Measurements from ENCODE around the gene IGF2.

DNA sequence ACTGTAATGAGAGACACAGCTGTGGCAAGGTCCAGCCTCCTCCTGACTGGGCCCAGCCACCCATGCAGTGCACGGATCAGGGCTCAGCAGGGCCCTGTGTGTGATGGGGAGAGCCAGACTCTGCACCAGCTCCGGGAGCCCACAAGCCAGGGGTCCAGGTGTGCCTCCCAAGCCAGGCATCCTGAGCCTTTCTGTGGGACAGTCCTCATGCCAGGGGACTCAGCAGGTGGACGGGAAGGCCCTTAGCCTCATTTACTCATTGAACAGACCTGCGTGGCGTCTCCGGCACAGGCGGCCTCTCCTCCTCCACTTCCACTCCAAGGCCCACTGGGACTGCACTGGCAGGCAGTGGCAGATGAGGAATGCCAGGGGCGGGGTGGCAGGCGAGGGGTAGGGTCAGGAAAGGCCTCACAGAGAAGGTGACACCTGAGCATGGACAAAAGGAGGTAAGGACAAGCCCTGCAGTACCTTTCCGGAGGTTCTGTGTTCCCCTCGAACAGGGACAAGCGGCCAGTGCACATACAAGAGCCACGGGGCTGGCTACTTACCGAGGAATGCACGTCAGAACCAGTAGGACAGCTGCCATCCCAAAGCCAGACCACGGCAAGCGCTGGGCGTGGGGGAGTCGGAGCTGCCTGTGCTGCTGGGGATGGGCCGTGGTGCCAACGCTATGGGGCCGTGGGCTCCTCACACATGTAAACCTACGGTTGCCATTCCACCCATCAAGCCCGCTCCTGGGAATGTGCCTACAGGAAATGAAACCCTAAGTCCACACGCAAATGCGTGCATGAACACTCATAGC is 52.7 kb downstream of the IGF2 start:
- TF ChIP-seq, protein P1, sequence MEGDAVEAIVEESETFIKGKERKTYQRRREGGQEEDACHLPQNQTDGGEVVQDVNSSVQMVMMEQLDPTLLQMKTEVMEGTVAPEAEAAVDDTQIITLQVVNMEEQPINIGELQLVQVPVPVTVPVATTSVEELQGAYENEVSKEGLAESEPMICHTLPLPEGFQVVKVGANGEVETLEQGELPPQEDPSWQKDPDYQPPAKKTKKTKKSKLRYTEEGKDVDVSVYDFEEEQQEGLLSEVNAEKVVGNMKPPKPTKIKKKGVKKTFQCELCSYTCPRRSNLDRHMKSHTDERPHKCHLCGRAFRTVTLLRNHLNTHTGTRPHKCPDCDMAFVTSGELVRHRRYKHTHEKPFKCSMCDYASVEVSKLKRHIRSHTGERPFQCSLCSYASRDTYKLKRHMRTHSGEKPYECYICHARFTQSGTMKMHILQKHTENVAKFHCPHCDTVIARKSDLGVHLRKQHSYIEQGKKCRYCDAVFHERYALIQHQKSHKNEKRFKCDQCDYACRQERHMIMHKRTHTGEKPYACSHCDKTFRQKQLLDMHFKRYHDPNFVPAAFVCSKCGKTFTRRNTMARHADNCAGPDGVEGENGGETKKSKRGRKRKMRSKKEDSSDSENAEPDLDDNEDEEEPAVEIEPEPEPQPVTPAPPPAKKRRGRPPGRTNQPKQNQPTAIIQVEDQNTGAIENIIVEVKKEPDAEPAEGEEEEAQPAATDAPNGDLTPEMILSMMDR (IDR thresholded peaks at IDR 0.05), result no peak
- no peak for TF ChIP-seq POLR2A (IDR thresholded peaks at IDR 0.05)

Measured in esophagus squamous epithelium (tissue), 4 donors.